ENCODE measurements around the gene UPK1B. TPM values are rescaled to one million over a fixed set of nuclear protein-coding genes. Genes with fewer than 3 reads are reported as not detected.

UPK1B gene
- total and polyA plus RNA-seq, 11 donors = 20.4 TPM; not detected in 10

DNA sequence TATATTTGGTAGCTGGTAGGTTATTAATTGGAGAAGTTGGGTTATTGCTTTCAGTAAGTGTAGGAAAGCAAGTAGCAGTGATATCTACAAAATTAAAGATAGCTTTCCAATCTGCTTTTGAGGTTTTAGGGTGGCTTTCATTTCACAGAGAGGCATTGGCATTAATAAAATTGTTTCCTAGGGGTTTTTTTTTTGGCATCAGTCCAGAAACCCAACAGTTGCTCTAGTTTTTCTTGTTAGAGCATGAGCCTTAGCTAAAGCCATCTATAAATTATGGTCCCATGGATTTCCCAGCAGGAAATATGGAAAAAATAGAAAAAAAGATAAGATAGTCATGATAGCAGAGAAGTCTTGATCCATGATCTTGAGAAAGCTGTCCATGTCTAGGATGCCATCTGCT is 70.3 kb downstream of the UPK1B start:
- Histone ChIP-seq H3K9me3 (peaks cover 0 to 15% (median 9%) of the 10 kb centered on the region in 12 donors), H3K27ac (no peak overlapping the region), H3K27me3 (no peaks in the 10 kb centered on the region), H3K4me3 (no peak overlapping the region), H3K4me1 (peaks cover 0 to 34% (median 16%) of the 10 kb centered on the region in 12 donors), H3K36me3 (no peaks in the 10 kb centered on the region)
- no peak for TF ChIP-seq POLR2A (IDR thresholded peaks at IDR 0.05)
- TF ChIP-seq, protein P1, sequence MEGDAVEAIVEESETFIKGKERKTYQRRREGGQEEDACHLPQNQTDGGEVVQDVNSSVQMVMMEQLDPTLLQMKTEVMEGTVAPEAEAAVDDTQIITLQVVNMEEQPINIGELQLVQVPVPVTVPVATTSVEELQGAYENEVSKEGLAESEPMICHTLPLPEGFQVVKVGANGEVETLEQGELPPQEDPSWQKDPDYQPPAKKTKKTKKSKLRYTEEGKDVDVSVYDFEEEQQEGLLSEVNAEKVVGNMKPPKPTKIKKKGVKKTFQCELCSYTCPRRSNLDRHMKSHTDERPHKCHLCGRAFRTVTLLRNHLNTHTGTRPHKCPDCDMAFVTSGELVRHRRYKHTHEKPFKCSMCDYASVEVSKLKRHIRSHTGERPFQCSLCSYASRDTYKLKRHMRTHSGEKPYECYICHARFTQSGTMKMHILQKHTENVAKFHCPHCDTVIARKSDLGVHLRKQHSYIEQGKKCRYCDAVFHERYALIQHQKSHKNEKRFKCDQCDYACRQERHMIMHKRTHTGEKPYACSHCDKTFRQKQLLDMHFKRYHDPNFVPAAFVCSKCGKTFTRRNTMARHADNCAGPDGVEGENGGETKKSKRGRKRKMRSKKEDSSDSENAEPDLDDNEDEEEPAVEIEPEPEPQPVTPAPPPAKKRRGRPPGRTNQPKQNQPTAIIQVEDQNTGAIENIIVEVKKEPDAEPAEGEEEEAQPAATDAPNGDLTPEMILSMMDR (IDR thresholded peaks at IDR 0.05) = no peak
- no peak for DNase-seq
- intact Hi-C loops (cut with DNase I) = loop anchor here in 4 of 10 donors (5.0 to 10.0 kb wide), 5 partner anchors 49 to 361 kb away; partner anchors contain the start of genes TEX55 (in 2 of the 4) and ARHGAP31 (in 1 of the 4)
- ATAC-seq = no peak

DNA sequence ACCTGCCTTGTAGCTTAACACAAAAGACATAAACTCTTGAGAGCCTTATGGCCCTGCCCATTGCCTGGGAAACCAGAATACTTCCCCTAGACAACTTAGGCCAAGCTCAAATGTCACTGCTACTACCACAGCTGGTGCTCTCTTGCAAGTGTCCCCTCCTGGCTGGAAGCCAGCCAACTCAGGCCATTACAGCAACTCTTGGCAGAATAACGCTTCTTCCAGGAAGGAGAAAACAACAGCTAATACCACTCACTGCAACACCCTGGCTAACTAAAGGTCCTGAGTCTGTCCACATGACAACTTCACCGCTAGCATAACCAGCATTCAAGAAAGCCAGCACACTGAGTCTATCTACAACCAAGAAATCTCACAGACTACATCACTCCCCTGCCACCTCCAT is 72.4 kb downstream of the UPK1B start:
- DNase-seq = peak in 4 of 5 donors; percentile 25 to 75 (median 72)
- TF ChIP-seq POLR2A (IDR thresholded peaks at IDR 0.05) = no peak
- TF ChIP-seq, protein P1 (IDR thresholded peaks at IDR 0.05) = no peak
- Histone ChIP-seq H3K36me3 (no peaks in the 10 kb centered on the region), H3K4me1 (peaks cover 0 to 19% (median 7%) of the 10 kb centered on the region in 12 donors), H3K4me3 (no peak overlapping the region), H3K9me3 (peaks cover 0 to 25% (median 10%) of the 10 kb centered on the region in 12 donors), H3K27me3 (no peaks in the 10 kb centered on the region), H3K27ac (no peak overlapping the region)
- intact Hi-C loops (cut with DNase I) = loop anchor here in 2 of 10 donors (10.0 kb wide), 2 partner anchors 101 to 361 kb away; partner anchors contain the start of gene TEX55 (in 1 of the 2)
- WGBS, 4 donors = 25 to 48% (median 40%) methylated on average over 2 of the region's 2 CpGs
- ATAC-seq = peak in 2 of 4 donors; percentile 30 to 42

Other genes with a start within 250 kb of the UPK1B start
- gene IGSF11, start 138.8 kb upstream of the UPK1B start, total RNA-seq = 1 to 10 TPM in 6 of 9 donors, under 1 TPM in 3; 0.32 to 5.0 (median 1.5) TPM
- under 1 TPM; 0.33 to 0.57 TPM for gene IGSF11, start 138.8 kb upstream of the UPK1B start, polyA plus RNA-seq
- gene TEX55, start 27.4 kb upstream of the UPK1B start, total RNA-seq = not detected
- gene TEX55, start 27.4 kb upstream of the UPK1B start, polyA plus RNA-seq = not detected
- 10 to 100 TPM in 6 of 9 donors, 1 to 10 TPM in 3; 8.1 to 15.9 (median 10.6) TPM for gene B4GALT4, start 67.3 kb downstream of the UPK1B start, total RNA-seq
- 10 to 100 TPM; 13.0 to 14.0 TPM for gene B4GALT4, start 67.3 kb downstream of the UPK1B start, polyA plus RNA-seq
- gene ARHGAP31, start 120.8 kb downstream of the UPK1B start, total RNA-seq = 10 to 100 TPM; 29.8 to 79.1 (median 37.8) TPM
- gene ARHGAP31, start 120.8 kb downstream of the UPK1B start, polyA plus RNA-seq = 10 to 100 TPM; 10.4 to 28.6 TPM

All from heart left ventricle (tissue), 16 donors.